ENCODE results near the gene PVRIG. TPM values are rescaled to one million over a fixed set of nuclear protein-coding genes. Genes with fewer than 3 reads are reported as not detected.

PVRIG gene
- total RNA-seq, 1 donor from 2014 or later: 31.2 TPM

Other genes with a start within 250 kb of the PVRIG start
- gene AZGP1, start 243.9 kb upstream of the PVRIG start, total RNA-seq: not detected in 2 replicates
- 62.5 and 63.1 TPM in 2 replicates for gene ZKSCAN1, start 204.4 kb upstream of the PVRIG start, total RNA-seq
- 6.8 and 9.8 TPM in 2 replicates for gene ZSCAN21, start 170.2 kb upstream of the PVRIG start, total RNA-seq
- 24.6 and 26.1 TPM in 2 replicates for gene ZNF3, start 138.2 kb upstream of the PVRIG start, total RNA-seq
- gene COPS6, start 131.0 kb upstream of the PVRIG start, total RNA-seq: 101 and 115 TPM in 2 replicates
- 447 and 452 TPM in 2 replicates for gene MCM7, start 118.6 kb upstream of the PVRIG start, total RNA-seq
- 12.3 and 15.9 TPM in 2 replicates for gene AP4M1, start 118.3 kb upstream of the PVRIG start, total RNA-seq
- 72.9 and 79.2 TPM in 2 replicates for gene TAF6, start 100.6 kb upstream of the PVRIG start, total RNA-seq
- gene CNPY4, start 100.3 kb upstream of the PVRIG start, total RNA-seq: 19.6 and 21.7 TPM in 2 replicates
- gene MBLAC1, start 93.0 kb upstream of the PVRIG start, total RNA-seq: 4.1 and 5.5 TPM in 2 replicates
- 119 and 133 TPM in 2 replicates for gene LAMTOR4, start 71.0 kb upstream of the PVRIG start, total RNA-seq
- gene TRAPPC14, start 61.2 kb upstream of the PVRIG start, total RNA-seq: 43.9 and 44.3 TPM in 2 replicates
- 1.3 and 1.5 TPM in 2 replicates for gene GAL3ST4, start 51.3 kb upstream of the PVRIG start, total RNA-seq
- gene GPC2, start 42.6 kb upstream of the PVRIG start, total RNA-seq: 3.9 and 4.8 TPM in 2 replicates
- 25.0 and 30.6 TPM in 2 replicates for gene STAG3, start 42.0 kb upstream of the PVRIG start, total RNA-seq
- not detected in 2 replicates for gene SPDYE3, start 87.8 kb downstream of the PVRIG start, total RNA-seq
- gene PILRB, start 138.2 kb downstream of the PVRIG start, total RNA-seq: 82.6 and 83.9 TPM in 2 replicates
- 9.6 and 9.9 TPM in 2 replicates for gene PILRA, start 153.5 kb downstream of the PVRIG start, total RNA-seq
- gene ZCWPW1, start 208.8 kb downstream of the PVRIG start, total RNA-seq: 2.0 and 2.4 TPM in 2 replicates
- gene MEPCE, start 209.9 kb downstream of the PVRIG start, total RNA-seq: 57.6 and 58.8 TPM in 2 replicates
- gene PPP1R35, start 216.5 kb downstream of the PVRIG start, total RNA-seq: 57.6 and 58.6 TPM in 2 replicates
- 2.8 and 2.9 TPM in 2 replicates for gene SPACDR, start 244.3 kb downstream of the PVRIG start, total RNA-seq

Measured in activated T-helper 1 cell treated with anti-CD3 and anti-CD28 coated beads, Interleukin-12 subunit alpha, Interleukin-12 subunit beta, Interleukin-2, Interleukin-4 antibody, amounts not matched to agents 30 ng/mL and 10 ng/mL and 1 ng/mL, durations not matched to agents 14 hours and 24 hours and 36 hours (primary cell).